ENCODE data around the gene KCNK10. TPM values are rescaled to one million over a fixed set of nuclear protein-coding genes. Genes with fewer than 3 reads are reported as not detected.

Gene KCNK10
- total RNA-seq, 4 donors from 2014 or later = not detected

DNA sequence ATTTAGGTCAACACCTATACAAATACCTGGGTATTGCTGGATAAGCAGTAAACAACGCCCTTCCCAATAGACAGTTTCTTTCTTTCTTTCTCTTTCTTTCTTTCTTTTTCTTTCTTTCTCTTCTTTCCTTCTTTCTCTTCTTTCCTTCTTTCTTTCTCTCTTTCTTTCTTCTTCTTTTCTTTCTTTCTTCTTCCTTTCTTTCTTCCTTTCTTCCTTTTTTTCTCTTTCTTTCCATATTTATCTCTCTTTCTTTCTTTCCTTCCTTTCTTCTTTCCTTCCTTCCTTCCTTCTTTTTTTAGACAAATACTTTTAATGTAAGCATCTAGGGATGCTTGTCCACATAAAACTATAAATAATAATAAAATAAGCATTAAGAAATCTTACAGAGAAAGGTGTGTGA, 123.2 kb downstream of the KCNK10 start:
- H3K27ac ChIP-seq = no peak overlapping the region
- no peaks in the 10 kb centered on the region for H3K36me3 ChIP-seq
- H3K9me3 ChIP-seq = no peaks in the 10 kb centered on the region
- H3K4me3 ChIP-seq = no peak overlapping the region
- intact Hi-C loops (cut with DNase I; ENCODE audit: low total_unique reads) (no loop called here), in situ Hi-C loops (cut with MboI; ENCODE audit: low sequenced_read_pairs in 4 of 4) (no loop called here)
- no peaks in the 10 kb centered on the region for H3K4me1 ChIP-seq
- no peak for ATAC-seq
- DNase-seq = no peak
- no peak for TF ChIP-seq POLR2A (IDR thresholded peaks at IDR 0.05)
- TF ChIP-seq, protein P1, sequence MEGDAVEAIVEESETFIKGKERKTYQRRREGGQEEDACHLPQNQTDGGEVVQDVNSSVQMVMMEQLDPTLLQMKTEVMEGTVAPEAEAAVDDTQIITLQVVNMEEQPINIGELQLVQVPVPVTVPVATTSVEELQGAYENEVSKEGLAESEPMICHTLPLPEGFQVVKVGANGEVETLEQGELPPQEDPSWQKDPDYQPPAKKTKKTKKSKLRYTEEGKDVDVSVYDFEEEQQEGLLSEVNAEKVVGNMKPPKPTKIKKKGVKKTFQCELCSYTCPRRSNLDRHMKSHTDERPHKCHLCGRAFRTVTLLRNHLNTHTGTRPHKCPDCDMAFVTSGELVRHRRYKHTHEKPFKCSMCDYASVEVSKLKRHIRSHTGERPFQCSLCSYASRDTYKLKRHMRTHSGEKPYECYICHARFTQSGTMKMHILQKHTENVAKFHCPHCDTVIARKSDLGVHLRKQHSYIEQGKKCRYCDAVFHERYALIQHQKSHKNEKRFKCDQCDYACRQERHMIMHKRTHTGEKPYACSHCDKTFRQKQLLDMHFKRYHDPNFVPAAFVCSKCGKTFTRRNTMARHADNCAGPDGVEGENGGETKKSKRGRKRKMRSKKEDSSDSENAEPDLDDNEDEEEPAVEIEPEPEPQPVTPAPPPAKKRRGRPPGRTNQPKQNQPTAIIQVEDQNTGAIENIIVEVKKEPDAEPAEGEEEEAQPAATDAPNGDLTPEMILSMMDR (IDR thresholded peaks at IDR 0.05 in 4 of 5, conservative IDR thresholded peaks at IDR 0.05 in 1 of 5) = no peak
- H3K27me3 ChIP-seq = peaks cover 0 to 3% (median 0%) of the 10 kb centered on the region in 3 donors

DNA sequence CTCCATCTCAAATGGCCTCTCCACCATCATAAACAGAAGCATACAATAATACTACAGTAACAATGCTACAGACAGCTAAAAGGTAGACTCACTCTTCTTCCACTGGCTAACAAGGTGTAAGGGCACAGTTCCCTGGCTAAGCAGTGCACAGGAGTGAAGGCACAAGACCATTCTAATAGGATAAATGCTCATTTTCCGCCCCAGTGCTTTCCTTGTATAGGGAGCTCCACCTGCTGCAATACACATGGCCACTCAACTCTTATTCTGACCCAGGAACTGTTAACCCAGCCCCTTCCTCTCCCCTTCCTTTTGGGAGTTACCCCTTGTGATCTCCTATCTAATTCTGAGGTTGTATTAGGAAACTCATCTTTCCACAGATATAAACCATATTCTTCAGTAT, 124.6 kb downstream of the KCNK10 start:
- no peaks in the 10 kb centered on the region for H3K36me3 ChIP-seq
- H3K27me3 ChIP-seq = peaks cover 0 to 3% (median 0%) of the 10 kb centered on the region in 3 donors
- intact Hi-C loops (cut with DNase I; ENCODE audit: low total_unique reads) (no loop called here), in situ Hi-C loops (cut with MboI; ENCODE audit: low sequenced_read_pairs in 4 of 4) (no loop called here)
- TF ChIP-seq, protein P1 (IDR thresholded peaks at IDR 0.05 in 4 of 5, conservative IDR thresholded peaks at IDR 0.05 in 1 of 5) = no peak
- TF ChIP-seq POLR2A (IDR thresholded peaks at IDR 0.05) = no peak
- ATAC-seq = no peak
- H3K27ac ChIP-seq = no peak overlapping the region
- H3K4me1 ChIP-seq = no peaks in the 10 kb centered on the region
- no peak overlapping the region for H3K4me3 ChIP-seq
- DNase-seq = no peak
- H3K9me3 ChIP-seq = no peaks in the 10 kb centered on the region

DNA sequence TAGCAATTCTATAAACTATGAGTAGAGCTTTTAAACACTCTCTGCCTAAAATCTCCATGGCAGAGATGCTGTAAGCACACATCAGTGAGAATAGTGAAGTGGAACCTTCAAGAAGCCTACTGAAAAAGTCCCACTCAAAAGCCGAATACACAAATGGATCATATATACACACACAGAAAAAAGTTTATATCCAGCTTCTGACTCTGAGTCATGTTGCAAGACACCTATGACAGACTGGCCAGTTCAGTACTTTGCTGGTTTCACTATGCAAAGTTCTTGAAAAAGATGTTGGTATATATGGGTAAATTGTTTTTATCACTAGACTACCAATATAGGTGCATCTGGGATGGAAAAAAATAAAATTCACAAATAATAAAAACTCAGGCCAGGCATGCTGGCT, 126.1 kb downstream of the KCNK10 start:
- Histone ChIP-seq H3K27ac (no peak overlapping the region), H3K9me3 (no peaks in the 10 kb centered on the region), H3K4me1 (no peaks in the 10 kb centered on the region), H3K4me3 (no peak overlapping the region), H3K27me3 (peaks cover 0 to 3% (median 0%) of the 10 kb centered on the region in 3 donors), H3K36me3 (no peaks in the 10 kb centered on the region)
- in situ Hi-C loops (cut with MboI; ENCODE audit: low sequenced_read_pairs in 4 of 4) (no loop called here), intact Hi-C loops (cut with DNase I; ENCODE audit: low total_unique reads) (no loop called here)
- no peak for TF ChIP-seq POLR2A (IDR thresholded peaks at IDR 0.05)
- DNase-seq = no peak
- no peak for ATAC-seq

DNA sequence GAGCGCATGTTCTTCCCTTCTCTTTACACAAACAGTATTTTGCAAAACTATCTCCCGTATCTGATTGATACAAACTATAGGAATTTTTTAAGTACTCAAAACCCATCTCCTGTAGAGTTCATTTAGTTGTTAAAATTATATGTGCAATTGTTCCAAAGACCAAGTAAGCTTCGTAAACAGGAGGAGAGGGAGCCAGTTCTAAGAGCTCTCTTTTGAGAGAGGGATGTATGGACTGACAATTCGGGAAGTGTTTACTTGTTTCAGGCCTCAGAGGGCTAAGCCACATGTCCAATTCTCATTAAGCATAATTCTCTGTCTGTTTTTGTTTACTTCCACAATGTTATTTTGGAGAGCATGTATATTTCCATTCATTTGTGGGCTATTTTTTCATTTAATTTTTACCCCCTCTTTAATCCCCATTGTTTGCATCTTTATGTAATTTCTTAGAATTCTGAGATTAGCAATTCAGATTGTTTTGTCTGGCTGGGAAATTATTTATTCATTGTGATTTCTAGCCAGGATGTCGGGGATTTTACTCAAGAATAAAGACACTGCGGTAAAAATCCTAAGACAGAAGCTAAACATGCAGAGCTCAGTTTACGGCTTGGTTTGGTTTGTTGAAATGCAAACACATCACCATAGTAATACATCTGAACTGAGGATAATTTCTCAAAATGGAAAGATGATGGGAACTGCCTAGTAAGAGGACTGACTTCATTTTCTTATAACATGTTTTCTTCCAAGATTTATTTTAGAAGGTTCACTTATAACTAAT, 126.8 kb downstream of the KCNK10 start:
- intact Hi-C loops (cut with DNase I; ENCODE audit: low total_unique reads) (no loop called here), in situ Hi-C loops (cut with MboI; ENCODE audit: low sequenced_read_pairs in 4 of 4) (no loop called here)
- H3K4me3 ChIP-seq = no peak overlapping the region
- H3K27ac ChIP-seq = no peak overlapping the region
- peaks cover 0 to 3% (median 0%) of the 10 kb centered on the region in 3 donors for H3K27me3 ChIP-seq
- H3K9me3 ChIP-seq = no peaks in the 10 kb centered on the region
- TF ChIP-seq, protein P1 (IDR thresholded peaks at IDR 0.05 in 4 of 5, conservative IDR thresholded peaks at IDR 0.05 in 1 of 5) = no peak
- TF ChIP-seq POLR2A (IDR thresholded peaks at IDR 0.05) = no peak
- no peaks in the 10 kb centered on the region for H3K36me3 ChIP-seq
- H3K4me1 ChIP-seq = no peaks in the 10 kb centered on the region
- ATAC-seq (no peak), DNase-seq (no peak)

DNA sequence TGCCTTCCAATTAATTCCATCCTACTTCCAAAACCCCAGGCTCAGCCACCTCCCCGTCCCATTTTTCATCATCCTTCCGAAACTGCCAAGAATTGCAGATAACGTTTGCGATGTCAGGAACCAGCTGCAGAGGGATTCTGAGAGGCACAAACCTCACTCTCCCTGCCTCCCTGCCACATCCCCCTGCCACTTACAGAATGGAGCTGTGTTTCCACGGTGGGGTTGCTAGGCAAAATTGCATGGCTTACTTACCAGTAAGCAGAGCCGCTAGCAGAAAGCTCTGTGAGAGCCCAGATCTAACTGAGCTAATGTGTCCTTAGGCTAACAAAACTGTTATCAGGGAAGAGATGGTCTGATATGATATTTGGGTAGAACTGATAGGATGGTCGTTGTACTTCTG, 127.4 kb downstream of the KCNK10 start:
- DNase-seq = no peak
- no peaks in the 10 kb centered on the region for H3K4me1 ChIP-seq
- in situ Hi-C loops (cut with MboI; ENCODE audit: low sequenced_read_pairs in 4 of 4) = no loop called here
- no peak overlapping the region for H3K4me3 ChIP-seq
- H3K36me3 ChIP-seq = no peaks in the 10 kb centered on the region
- no peak overlapping the region for H3K27ac ChIP-seq
- TF ChIP-seq POLR2A (IDR thresholded peaks at IDR 0.05) = no peak
- TF ChIP-seq, protein P1 (IDR thresholded peaks at IDR 0.05 in 4 of 5, conservative IDR thresholded peaks at IDR 0.05 in 1 of 5) = no peak
- H3K9me3 ChIP-seq = no peaks in the 10 kb centered on the region
- H3K27me3 ChIP-seq = peaks cover 0 to 3% (median 0%) of the 10 kb centered on the region in 3 donors
- intact Hi-C loops (cut with DNase I; ENCODE audit: low total_unique reads) = no loop called here
- no peak for ATAC-seq

All from gastrocnemius medialis (tissue), 4 donors.